ENCODE results near the gene CACNA1E. TPM values are rescaled to one million over a fixed set of nuclear protein-coding genes. Genes with fewer than 3 reads are reported as not detected.

CACNA1E gene
- total RNA-seq, 4 donors from 2014 or later, result 0.03 to 0.15 TPM; not detected in 2

DNA sequence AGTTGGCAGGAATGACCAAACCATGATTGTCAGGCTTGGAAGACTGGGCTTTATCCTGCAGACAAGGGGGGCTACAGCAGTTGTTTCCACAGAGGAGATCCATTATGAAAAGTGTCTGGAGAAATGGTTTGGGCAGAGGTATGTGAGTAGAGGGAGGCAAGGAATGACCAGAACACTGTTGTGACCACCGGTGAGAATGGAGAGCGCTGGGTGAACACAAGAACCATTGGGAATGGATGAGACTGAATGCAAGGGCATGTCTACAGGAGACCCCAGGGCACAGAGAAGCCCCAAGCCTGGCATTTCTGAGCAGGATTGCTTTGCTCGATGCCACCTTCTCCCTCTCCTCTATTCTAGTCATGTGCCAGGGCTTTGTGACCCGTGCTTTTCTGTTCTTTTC is 125.1 kb downstream of the CACNA1E start:
- intact Hi-C loops (cut with DNase I; ENCODE audit: low total_unique reads), result no loop called here
- DNase-seq (ENCODE audit: low spot score in 2 of 2), result no peak
- no peak for TF ChIP-seq POLR2A (IDR thresholded peaks at IDR 0.05)
- TF ChIP-seq, protein P1, sequence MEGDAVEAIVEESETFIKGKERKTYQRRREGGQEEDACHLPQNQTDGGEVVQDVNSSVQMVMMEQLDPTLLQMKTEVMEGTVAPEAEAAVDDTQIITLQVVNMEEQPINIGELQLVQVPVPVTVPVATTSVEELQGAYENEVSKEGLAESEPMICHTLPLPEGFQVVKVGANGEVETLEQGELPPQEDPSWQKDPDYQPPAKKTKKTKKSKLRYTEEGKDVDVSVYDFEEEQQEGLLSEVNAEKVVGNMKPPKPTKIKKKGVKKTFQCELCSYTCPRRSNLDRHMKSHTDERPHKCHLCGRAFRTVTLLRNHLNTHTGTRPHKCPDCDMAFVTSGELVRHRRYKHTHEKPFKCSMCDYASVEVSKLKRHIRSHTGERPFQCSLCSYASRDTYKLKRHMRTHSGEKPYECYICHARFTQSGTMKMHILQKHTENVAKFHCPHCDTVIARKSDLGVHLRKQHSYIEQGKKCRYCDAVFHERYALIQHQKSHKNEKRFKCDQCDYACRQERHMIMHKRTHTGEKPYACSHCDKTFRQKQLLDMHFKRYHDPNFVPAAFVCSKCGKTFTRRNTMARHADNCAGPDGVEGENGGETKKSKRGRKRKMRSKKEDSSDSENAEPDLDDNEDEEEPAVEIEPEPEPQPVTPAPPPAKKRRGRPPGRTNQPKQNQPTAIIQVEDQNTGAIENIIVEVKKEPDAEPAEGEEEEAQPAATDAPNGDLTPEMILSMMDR (IDR thresholded peaks at IDR 0.05), result no peak
- no peak overlapping the region for H3K4me3 ChIP-seq (ENCODE audit: low read depth, poor library complexity, severe bottlenecking)
- 90 to 96% methylated on average over 4 of the region's 4 CpGs for WGBS, 2 donors

DNA sequence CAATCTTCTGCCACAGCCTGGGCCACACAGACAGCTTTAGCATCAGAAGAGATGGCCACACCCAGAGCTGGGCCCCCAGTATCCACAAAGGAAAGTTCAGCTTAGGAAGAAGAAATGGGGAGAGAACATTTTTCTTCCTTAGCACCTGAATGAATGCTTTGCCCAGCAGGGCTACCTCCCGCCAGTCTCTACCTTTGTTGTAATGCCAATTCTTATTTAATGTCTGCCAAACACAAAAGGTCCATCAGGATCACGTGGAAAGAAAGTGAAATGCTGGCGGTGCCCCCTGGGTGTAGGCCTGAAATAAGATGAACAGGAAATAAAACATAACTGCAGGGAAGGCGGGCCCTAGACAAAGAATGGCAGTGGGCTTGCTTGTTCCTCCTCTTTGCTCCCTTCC is 125.6 kb downstream of the CACNA1E start:
- DNase-seq (ENCODE audit: low spot score in 2 of 2), result no peak
- intact Hi-C loops (cut with DNase I; ENCODE audit: low total_unique reads), result no loop called here
- TF ChIP-seq, protein P1 (IDR thresholded peaks at IDR 0.05), result no peak
- no peak for TF ChIP-seq POLR2A (IDR thresholded peaks at IDR 0.05)
- WGBS, 2 donors, result 44 to 47% methylated on average over 4 of the region's 4 CpGs
- no peak overlapping the region for H3K4me3 ChIP-seq (ENCODE audit: low read depth, poor library complexity, severe bottlenecking)

DNA sequence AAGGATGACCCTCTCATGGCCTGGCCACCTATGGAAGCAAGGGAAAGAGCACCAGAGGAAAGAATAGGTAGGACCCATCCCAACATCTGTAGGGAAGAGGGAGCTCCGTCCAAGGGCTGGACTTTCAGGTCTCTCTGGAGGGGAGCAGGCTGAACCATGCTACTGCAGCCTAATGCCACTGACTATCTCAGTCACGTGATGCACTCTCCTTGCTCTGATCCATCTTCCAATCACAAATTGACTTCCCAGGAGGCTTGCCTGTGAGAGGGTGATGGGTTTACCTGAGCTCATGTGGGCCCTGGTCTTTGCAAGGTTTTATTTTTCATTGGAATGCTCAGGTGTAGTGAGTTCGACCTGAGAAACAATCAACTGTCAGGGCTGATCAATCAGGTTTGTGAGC is 128.8 kb downstream of the CACNA1E start:
- DNase-seq (ENCODE audit: low spot score in 2 of 2), result no peak

DNA sequence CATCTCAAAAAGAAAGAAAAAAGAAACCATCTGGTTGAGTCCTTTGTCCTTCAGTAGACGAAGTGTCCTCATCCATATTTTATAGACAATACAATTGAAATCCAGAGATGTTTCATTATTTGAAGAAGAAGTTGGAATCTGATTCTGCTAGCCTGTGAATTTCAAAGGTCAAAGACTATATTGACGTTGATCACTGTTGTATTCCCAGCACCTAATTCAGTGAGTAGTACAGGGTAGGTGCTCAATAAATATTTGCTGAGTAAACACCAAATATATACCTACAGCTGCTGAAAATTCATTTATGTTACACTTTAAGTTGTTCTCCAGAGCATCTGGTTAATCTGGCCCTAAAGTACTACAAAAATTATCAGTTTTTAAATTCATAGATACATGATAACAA is 135.2 kb downstream of the CACNA1E start:
- no peak for DNase-seq (ENCODE audit: low spot score in 2 of 2)
- WGBS, 2 donors, result 34 to 38% methylated on average over 2 of the region's 2 CpGs
- H3K4me3 ChIP-seq (ENCODE audit: low read depth, poor library complexity, severe bottlenecking), result no peak overlapping the region
- intact Hi-C loops (cut with DNase I; ENCODE audit: low total_unique reads), result no loop called here
- TF ChIP-seq POLR2A (IDR thresholded peaks at IDR 0.05), result no peak
- TF ChIP-seq, protein P1 (IDR thresholded peaks at IDR 0.05), result no peak

More for the DNA sequence above, 128.8 kb downstream of the CACNA1E start:
- 76 to 95% methylated on average over 3 of the region's 3 CpGs for WGBS, 2 donors
- H3K4me3 ChIP-seq (ENCODE audit: low read depth, poor library complexity, severe bottlenecking), result no peak overlapping the region
- TF ChIP-seq POLR2A (IDR thresholded peaks at IDR 0.05), result no peak
- TF ChIP-seq, protein P1 (IDR thresholded peaks at IDR 0.05), result no peak
- intact Hi-C loops (cut with DNase I; ENCODE audit: low total_unique reads), result no loop called here

DNA sequence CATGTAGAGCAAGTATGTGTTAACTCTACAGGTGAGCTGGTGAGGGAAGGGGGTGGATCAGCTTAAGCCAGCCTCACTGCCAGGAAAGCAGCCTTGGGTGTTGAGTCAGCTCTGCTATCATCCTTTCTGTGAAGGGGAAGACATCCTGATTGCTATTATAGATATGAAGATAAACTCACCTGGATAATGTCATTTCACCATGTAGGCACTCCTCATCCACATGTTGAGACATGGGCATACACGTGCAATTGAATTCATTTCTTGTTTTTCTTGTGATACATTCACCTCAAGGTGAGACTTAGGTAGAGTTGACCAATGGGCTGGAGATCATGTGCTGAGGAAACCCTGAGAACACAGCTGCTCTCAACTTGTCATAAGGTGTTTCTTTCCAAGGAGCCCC is 136.9 kb downstream of the CACNA1E start:
- no peak for DNase-seq (ENCODE audit: low spot score in 2 of 2)
- no peak overlapping the region for H3K4me3 ChIP-seq (ENCODE audit: low read depth, poor library complexity, severe bottlenecking)
- 54 to 60% methylated on average over 1 of the region's 1 CpG for WGBS, 2 donors
- intact Hi-C loops (cut with DNase I; ENCODE audit: low total_unique reads), result no loop called here
- TF ChIP-seq POLR2A (IDR thresholded peaks at IDR 0.05), result no peak
- TF ChIP-seq, protein P1 (IDR thresholded peaks at IDR 0.05), result no peak

DNA sequence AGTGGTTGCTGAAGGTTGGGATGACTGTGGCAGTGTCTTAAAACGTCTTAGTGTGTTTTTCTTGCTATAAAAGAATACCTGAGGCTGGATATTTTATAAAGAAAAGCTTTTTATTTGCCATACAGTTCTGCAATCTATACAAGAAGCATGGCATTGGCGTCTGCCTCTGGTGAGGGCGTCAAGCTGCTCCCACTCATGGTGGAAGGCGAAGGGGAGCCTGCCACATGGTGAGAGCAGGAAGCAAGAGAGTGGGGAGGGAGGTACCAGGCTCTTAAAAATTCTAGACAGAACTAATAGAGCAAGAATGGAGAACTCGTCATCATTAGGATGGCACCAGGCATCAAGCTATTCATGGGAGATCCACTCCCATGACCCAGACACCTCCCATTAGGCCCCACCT is 140.5 kb downstream of the CACNA1E start:
- TF ChIP-seq, protein P1 (IDR thresholded peaks at IDR 0.05), result no peak
- no peak for TF ChIP-seq POLR2A (IDR thresholded peaks at IDR 0.05)
- H3K4me3 ChIP-seq (ENCODE audit: low read depth, poor library complexity, severe bottlenecking), result no peak overlapping the region
- 56 to 59% methylated on average over 5 of the region's 5 CpGs for WGBS, 2 donors
- DNase-seq (ENCODE audit: low spot score in 2 of 2), result no peak
- intact Hi-C loops (cut with DNase I; ENCODE audit: low total_unique reads), result no loop called here

Data from lower leg skin (tissue), 4 donors.